GM18498 (cell line): ENCODE data around the gene SNRPD2.
"Not testable (repeated sequence)": the region's sequence is repeated elsewhere in the genome, so short reads cannot be mapped to it uniquely, and the experiment has no call there.

ENCODE experiments used
- ATAC-seq: cut with Tn5 transposase; IDR thresholded peaks from one replicate; pipeline ENCODE4 v1.9.1; 2021; ENCODE audit warnings: mild to moderate bottlenecking, moderate library complexity; ENCODE audit not compliant: unreplicated experiment

SNRPD2 gene

DNA sequence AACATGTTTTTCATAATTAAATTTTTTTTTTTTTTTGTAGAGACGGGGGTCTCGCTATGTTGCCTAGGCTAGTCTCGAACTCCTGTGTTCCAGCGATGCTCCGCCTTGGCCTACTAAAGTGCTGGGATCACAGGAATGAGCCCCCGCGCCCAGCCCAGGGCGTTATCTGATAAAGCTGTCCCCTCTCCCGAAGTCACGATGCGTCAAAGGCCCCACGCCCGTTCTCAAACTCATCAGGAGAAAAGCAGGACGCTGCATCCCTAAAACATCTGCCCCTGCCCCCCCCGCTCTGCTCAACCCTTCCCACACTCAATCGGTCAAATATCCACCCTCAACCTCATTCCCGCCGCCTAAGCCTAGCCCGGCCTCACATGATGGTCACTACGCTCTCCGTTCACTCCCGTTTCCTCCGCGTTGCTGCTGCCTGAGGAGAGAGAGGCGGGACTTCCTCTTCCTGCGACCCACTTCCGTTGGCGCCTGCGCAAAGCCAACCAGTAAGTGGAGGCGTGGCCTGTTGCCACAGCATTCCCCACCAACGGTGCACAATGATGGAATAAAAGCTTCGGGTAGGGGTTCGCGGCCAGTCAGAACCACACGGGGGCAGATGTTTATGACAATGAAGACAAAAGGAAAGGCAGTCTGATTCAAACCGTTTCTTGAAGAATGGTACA is at the start of gene SNRPD2:
TSS of gene SNRPD2 (minus strand) at position 438 of the 671 bp plus-strand sequence. CDS start at position 373, 65 bp downstream.
- ATAC-seq = peak; percentile 62

DNA sequence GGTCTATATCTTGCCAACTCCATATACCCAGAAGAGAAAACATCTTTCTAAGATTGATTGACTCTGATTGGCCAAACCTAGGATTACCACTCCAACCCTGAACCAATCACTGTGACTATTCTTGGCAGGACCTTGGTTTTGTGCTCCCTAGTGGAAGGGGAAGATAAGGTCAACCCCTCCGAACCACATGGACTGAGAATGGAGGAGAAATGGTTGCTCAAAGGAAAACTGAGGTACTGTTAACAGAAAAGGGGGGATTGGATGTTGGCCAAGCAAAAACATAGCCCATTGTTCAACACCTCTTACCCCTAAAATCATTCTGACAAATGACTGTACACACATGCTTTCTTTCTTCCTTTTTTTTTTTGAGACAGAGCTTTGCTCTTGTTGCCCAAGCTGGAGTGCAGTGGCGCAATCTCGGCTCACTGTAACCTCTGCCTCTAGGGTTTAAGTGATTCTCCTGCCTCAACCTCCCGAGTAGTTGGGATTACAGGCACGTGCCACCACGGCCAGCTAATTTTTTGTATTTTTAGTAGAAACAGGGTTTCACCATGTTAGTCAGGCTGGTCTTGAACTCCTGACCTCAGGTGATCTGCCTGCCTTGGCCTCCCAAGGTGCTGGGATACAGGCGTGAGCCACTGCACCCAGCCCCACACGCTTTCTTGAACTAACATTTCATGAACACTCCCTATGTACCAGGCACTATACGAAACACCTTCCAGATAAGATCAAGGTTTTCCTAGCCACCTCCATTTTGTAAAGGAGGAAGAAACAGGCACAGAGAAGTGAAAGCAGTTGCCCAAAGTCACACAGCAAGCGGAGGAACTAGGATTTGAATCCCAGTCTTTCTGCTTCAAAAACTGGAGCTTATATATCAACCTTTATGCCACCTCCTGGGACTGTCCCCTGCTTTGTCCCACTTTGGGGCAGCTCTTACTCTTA is 48.0 kb upstream of the SNRPD2 start:
- ATAC-seq = no peak

DNA sequence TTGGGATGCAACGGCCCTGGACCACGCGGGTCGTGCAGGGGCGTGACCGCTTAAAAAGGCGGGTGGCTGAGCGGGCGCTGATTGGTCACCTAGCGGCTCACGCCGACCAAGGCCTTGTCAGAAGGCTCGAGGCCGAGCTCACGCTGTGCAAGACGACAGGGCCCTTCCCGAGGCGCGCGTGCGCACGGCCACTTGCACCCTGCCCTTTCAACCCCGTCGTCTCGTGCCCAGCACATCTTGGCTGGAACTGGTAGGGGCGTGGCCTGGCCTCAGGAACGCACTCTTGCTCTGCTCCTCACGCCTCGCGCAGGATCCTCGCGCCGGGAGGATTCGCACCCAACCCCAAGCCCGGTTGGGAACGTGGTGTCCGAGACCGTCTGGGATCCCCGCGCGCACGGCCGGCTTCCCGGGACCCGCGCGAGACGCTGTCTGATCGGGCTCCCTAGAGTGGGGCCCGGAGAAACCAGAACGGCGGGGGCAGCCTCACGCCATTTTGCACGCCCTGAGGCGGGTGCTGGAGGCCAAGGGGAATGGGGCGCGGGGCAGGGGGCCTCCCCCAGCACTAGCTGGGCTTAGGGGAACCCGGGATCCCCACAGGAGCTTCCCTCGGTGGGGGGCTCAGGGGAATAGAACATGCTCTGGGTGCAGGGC is 41.5 kb upstream of the SNRPD2 start, which contains the start of gene MEIOSIN:
TSS of gene MEIOSIN (plus strand) at position 280 of the 651 bp plus-strand sequence. CDS start 1,938 bp downstream, outside the sequence.
- no peak for ATAC-seq

DNA sequence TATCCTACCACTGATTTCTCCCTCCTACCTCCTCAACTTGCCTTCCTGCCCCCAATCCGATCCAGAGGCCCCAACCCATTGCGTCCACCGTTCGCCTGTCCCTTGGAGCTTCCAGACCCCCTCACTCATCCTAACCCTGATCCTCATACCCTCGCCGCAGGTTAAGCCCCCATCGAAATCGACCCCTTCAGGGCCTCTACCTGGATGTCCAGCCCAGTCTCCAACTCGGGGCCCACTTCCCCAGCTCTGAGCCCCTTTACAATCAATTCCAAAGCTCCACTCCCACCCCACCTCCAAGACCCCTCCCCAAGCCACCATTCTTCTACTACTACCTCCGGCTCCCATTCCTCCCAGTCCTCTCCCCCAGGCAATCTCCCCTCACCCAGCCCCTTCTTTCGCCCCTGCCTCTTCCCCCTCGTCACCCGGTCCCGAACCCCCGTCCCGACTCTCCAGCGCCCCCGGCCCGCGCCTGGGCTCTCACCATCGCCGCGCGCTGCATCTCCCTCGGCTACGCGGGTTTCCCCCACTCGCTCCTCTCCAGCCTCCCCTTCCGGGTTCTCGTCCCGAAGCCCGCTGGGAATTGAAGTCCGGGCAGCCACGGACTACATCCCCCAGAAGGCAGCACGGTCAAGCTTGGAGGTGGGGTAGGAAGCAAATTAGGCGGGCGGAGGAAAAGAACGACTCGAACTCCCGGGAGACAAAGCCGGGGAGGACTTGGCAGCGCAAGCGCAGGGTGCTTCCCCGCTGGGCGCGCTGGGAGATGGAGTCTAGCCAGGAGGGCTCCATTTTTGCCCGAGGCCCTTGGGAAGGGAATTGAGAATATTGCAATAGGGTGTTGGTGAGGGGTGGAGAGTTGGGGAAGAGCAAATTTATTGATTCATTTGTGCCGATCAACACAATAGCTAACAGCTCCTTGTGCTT is 38.9 kb upstream of the SNRPD2 start, which contains the start of gene FBXO46:
TSS of gene FBXO46 (minus strand) at position 529 of the 921 bp plus-strand sequence. CDS start 17,401 bp downstream, outside the sequence.
- ATAC-seq = peak; percentile 91

DNA sequence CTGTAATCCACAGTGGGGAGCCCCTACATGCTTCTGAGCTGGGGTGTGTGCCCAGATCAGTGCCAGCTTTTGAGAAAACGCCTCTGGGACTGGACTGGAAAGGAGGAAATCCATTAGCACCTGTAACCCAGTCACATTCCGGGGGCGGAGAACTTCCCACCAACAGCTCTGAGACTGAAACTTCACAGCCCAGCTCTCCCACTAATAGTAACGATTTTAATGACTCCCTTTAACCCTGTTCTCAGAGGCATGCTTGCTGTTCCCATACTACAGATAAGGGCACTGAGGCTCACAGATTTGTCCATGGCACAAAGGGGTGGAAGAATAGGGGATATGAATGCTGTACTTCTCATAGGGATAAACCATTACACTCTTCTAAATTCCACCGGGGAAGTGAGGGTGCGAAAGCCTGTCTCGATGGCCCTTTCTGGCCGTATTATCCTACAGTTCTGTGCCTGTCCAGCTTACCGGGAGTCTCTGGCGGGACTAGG is 38.1 kb upstream of the SNRPD2 start:
- no peak for ATAC-seq

DNA sequence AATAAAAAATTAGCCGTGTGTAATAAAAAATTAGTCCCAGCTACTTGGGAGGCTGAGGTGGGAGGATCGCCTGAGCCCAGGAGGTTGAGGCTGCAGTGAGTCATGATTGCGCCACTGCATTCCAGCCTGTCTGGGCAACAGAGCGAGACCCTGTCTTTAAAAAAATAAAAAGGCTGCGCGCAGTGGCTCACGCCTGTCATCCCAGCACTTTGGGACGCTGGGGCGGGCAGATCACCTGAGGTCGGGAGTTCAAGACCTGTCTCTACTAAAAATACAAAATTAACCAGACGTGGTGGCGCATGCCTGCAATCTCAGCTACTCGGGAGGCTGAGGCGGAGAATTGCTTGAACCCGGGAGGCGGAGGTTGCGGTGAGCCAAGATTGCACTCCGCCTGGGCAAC is 36.9 kb upstream of the SNRPD2 start:
- ATAC-seq = not testable (repeated sequence)

DNA sequence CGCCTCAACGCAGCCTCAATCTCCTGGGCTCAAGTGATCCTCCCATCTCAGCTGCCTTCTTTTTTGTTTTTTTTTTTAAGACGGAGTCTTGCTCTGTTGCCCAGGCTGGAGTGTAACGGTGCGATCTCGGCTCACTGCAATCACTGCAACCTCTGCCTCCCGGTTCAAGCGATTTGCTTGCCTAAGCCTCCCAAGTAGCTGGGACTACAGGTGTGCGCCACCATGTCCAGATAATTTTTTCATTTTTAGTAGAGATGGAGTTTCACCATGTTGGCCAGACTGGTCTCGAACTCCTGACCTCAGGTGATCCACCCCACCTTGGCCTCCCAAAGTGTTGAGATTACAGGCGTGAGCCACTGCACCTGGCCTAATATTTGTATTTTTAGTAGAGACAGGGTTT is 28.3 kb upstream of the SNRPD2 start:
- not testable (repeated sequence) for ATAC-seq

DNA sequence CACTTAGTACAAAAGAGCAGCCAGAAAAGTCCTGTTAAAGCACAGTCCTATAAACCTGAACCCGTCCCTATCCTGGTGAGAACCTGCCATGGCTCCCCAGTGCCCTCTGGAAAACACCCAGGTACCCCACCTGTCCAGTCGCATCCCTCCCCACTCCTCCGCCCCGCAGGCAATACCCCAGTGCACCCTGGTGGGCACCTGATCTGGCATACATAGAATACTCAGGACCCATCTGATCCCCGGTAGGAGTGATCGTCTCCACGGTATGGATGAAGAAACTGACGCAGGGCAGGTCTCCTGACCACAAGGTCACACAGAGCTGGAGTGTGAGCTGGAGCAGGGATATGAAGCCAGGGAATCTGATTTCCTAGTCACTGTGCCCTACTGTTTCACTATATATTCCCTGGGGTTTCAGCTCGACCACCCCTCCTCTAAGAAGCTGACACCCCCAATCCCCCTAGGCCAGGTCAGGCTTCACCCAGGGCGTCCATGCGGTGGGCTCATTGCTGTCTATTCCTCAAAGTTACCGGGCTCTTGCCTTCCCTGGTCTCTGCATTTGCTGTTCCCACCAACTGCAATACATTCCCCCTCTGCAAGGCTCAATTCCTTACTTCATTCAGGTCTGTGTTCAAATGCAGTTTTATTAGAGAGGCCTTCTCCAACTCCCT is 26.4 kb upstream of the SNRPD2 start:
- ATAC-seq = no peak

DNA sequence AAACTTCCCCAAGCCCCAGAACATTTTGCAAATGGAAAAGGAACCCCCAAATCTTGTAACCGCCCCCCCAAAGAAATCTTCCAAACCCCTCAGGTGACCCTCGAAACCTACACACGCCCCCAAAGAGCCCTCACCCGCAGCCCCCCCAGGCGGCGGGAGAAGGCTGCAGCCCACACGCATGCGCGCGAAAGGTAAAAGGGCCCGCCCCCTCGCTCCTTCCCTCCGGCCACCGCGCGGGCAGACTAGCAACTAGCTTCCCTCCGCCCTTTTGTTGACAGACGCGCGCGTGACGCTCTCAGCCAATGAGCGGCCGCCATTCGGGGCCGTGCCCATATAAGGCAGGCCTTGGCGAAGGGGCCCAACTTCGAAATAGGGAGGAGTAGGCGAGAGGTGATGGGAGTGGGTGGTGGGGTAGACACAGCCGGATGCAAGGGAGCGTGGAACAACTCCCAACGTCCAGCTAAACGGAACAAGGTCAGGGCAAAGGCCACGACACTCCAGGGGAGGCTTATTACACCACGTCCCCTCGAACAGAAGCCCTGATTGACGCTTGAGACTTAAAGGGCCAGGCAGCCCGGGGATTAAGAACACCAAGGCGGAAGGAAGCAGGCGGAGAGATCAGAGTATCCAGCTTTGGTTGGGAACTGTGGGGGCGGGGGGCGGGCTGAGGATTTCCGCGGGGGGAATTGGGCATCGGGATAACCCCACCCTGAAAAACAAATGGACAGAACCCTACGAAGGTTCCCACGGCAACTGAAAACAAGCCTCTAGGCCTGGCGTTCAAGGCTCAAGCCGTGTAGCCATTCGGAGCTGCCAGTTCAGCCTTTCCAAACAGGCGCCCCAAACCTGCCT is 25.6 kb upstream of the SNRPD2 start:
- peak; percentile 90 for ATAC-seq

DNA sequence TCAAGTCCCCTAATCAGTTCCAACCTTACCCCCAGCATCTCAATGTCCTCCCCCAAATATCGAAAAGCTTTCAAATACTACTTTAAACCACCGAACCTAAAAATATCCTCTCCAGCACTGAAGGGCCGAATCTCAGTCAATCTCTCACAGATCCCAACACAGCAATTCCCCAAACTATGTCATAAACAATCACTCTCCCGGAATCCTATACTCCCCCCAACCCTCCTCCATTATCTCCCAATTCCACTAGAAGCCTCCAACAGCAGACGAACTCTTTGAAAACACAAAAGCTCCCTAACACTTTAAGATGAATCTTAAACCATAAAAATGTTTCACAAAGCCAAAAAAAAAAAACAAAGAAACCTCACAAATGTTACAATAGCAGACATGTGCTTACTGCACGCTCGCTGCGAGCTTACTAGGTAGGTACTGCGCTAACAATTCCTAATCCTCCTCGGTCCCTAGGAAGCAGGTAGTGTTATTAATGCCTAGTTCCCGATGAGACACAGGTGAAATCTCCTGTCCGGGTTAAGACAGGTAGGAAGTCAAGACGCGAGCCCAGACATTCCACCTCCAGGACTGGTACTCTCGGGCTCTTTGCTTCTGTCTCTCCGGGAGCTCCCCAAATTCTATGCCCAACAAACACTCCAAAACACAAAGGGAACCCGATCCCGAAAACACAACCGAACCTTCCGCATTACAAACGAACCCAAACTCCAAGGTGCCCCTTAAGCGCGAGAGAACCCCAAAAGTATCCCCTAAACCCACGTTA is 24.8 kb upstream of the SNRPD2 start:
- peak; percentile 2 for ATAC-seq

DNA sequence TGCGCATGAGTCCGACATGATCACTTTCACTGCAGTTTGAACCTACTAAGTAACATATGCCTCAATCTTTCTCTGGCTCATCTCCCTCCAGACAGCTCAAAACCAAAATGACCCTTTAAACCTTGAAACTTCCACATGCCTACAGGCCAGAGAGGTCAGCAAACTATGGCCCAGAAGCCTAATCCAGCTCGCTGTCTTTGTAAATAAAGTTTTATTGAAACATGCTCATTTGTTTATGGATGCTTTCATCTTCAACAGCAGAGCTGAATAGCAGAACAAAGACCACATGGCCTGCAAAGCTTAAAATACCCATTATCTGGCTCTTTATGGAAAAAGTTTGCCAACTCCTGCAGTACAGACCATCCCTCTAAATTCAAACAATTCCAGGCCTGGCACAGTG is 23.4 kb upstream of the SNRPD2 start:
- ATAC-seq = no peak

DNA sequence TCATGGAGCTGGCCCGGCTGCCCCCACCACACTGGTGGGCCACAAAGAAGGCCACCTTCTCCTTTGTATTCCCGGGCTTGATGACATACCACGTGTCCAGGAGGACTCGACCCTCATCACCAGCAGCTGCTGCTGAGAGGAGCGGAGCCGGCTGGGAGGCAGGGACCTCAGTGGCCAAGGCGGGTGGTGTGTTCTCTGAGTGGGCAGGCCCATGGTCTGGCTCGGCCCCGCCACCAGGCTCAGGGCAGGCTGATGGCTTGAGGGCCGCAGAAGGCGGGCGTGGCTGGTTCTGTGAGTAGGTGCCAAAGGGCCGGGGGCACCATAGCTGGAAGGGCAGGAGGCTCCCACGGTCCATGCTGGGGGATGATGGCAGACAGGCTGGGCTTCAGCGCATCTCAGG is 21.4 kb upstream of the SNRPD2 start:
- no peak for ATAC-seq

DNA sequence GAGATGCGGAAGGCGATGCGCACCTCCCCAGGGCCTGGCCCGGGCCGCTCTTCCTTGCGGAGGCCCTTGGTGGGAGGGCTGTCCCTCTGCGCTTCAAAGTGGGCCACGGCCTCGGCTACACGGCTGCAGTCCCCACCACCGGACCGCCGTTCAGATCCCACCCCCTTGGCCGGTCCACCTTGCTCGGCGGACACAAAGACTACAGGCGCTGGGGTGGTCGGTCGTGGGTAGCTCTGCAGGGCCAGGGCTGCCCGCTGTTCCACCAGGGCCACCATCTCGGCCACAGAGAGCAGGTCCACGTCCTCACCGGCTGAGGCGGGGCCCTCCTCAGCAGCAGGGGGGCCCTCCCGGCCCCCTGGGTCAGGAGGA is 20.9 kb upstream of the SNRPD2 start:
- ATAC-seq = no peak

DNA sequence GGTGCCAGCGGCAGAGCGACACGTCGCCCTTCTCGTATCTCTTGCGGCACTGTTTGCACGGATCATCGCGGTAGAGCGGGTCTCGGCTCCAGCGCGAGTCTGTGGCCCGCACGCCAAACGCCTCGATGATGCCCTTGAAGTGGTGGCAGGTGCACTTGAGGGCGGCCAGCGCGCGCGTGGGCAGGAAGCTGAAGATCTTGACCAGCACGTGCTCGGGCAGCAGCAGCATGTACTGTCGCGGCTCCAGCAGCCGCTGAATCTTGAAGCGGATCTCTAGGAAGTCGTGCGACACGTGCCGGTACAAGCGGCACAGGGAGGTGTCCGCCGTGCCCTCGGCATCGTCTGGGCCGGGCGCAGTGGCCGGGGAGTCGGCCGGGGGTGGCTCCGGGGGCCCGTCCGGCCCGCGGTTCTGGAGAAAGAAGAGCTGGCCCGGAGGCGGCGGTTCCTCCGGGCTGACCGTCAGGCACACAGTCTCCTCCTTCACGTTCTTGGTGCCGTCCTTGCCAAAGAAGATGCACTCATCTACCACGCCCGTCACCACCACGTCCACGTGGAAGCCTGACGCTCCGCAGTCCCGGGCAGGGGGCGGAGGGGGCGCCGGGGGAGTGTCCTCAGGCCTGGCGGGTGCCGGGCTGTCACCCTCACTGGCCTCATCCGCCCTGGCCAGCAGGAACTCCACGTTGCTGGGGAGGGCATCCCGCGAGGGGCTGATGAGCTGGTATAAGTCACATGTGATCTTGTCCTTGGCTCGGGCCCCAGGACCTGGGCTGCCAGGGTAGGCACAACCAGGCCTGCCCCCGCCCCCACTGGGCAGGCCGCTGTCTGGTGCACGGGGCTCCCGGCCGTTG is 20.3 kb upstream of the SNRPD2 start:
- ATAC-seq = no peak

DNA sequence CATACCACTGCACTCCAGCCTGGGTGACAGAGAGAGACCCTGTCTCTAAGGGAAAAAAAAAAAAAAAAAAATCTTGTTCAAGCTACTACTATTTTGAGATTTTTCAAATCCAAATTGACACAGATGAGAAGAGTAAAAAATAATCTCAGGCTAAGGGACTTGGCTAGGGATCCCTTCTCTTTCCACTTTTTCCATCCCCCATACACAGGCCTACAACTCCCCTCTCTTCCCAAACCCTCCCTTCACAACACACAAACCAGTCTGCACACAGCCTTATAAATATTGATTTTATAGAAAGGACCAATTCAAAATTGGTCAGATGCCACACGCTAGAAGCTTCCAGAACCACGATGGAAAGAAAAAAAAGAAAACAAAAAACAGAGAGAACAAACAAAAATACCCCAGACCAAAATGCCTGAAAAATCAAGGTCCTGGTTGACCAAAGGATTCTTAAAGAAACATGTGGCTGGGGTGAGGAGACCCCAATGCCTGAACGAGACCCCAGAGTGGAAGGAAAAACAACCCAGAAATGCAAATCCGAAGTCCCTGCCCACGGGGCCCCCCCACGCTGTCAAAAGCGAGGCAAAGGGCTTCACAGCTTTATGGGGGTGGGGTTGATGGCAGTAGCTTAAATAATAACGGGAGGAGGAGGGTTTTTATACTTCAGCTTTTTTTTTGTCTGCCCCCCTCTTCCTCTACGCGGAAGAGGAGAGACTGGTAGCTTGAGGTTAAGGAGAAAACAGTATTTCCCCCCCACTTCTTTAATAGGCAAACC is 18.8 kb upstream of the SNRPD2 start:
- no peak for ATAC-seq

DNA sequence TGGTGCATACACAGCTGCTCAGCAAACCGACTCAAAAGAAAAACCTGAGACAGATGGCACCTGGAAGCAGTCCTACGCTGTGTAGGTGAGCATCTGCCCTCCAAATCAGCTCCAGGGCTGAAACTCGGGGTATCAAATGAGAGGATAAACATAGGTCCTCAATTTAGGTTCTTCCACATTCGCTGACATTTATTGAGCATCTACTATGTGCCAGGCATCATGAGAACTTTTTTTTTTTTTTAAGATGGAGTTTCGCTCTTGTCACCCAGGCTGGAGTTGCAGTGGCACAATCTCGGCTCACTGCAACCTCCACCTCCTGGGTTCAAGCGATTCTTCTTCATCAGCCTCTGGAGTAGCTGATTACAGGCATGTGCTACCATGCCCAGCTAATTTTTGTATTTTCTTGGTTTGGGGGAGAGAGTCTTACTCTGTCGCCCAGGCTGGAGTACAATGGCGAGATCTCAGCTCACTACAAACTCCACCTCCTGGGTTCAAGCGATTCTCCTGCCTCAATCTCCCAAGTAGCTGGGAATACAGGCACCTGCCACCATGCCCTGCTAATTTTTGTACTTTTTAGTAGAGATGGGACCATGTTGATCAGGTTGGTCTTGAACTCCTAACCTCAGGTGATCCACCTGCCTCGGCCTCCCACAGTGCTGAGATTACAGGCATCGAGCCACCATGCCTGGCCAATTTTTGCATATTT is 14.1 kb upstream of the SNRPD2 start:
- no peak for ATAC-seq
